Lung (tissue), 12 donors: ENCODE measurements around the gene CCNY. TPM values are rescaled to one million over a fixed set of nuclear protein-coding genes. Genes with fewer than 3 reads are reported as not detected.

Experiments used
- ATAC-seq: fragments of 200-7000 bp; cut with Tn5 transposase; one replicate; pipeline ENCODE4 v1.9.1; 2020; ENCODE audit warnings: moderate number of reproducible peaks; ENCODE audit not compliant: insufficient read depth, low FRiP score
- DNase-seq, 3 donors: peaks; one replicate each; pipeline ENCODE4 v3.0.0-alpha.2; 2013 to 2017
- H3K27ac ChIP-seq, 2 donors: one replicate each; pipeline ENCODE4 v1.5.1; 2013; ENCODE audit warnings: mild to moderate bottlenecking in 2 of 2, moderate library complexity in 2 of 2, control low read depth in 1 of 2, inconsistent platforms in 1 of 2, low read depth in 1 of 2, low read length in 1 of 2
- H3K27me3 ChIP-seq, 3 donors: one replicate each; pipeline ENCODE4 v1.5.1; 2013; ENCODE audit warnings: low read length in 2 of 3; ENCODE audit not compliant: control insufficient read depth in 3 of 3, insufficient read depth in 3 of 3
- H3K36me3 ChIP-seq, 4 donors: one replicate each; pipeline ENCODE4 v1.5.1; 2013; ENCODE audit warnings: low read length in 4 of 4, mild to moderate bottlenecking in 1 of 4, moderate library complexity in 1 of 4; ENCODE audit not compliant: control insufficient read depth in 4 of 4, insufficient read depth in 4 of 4
- H3K4me1 ChIP-seq, 5 donors: one replicate each; pipeline ENCODE4 v1.5.1; 2013; ENCODE audit warnings: low read length in 5 of 5, mild to moderate bottlenecking in 2 of 5, moderate library complexity in 1 of 5; ENCODE audit not compliant: control insufficient read depth in 5 of 5, insufficient read depth in 5 of 5
- H3K4me3 ChIP-seq: one replicate; pipeline ENCODE4 v1.5.1; 2013; ENCODE audit warnings: mild to moderate bottlenecking, control low read depth, moderate library complexity
- H3K9ac ChIP-seq, 2 donors: one replicate each; pipeline ENCODE4 v1.5.1; 2013; ENCODE audit warnings: low read length in 2 of 2, control low read depth in 1 of 2; ENCODE audit not compliant: insufficient read depth in 1 of 2
- H3K9me3 ChIP-seq, 4 donors: one replicate each; pipeline ENCODE4 v1.5.1; 2013; ENCODE audit warnings: low read length in 3 of 4, mild to moderate bottlenecking in 1 of 4, moderate library complexity in 1 of 4; ENCODE audit not compliant: control insufficient read depth in 4 of 4, insufficient read depth in 3 of 4
- whole genome bisulfite sequencing, 2 donors: extraction: QIAGEN DNeasy Blood & Tissue Kit; methylation state at CpG; one replicate each; pipeline ENCODE4 v1.1.7; 2013; 5-methylcytosine and 5-hydroxymethylcytosine counted together
- polyA plus RNA-seq, 2 donors: library from polyadenylated mRNA; stranded (reverse); fragments of 200-250 nt; gene quantifications; one replicate each; pipeline ENCODE4 v1.2.1, GENCODE V29; 2013
- total RNA-seq, 2 donors: library from RNA; depleted of rRNA in 1 of 2; stranded (reverse); fragments of >200 nt in 1 of 2; gene quantifications; one replicate each; pipeline ENCODE4 v1.2.1, GENCODE V29; 2014 to 2021
- TF ChIP-seq, protein P1 (sequence below): IDR thresholded peaks from 2 replicates; pipeline ENCODE4 v1.5.1; 2012; ENCODE audit warnings: mild to moderate bottlenecking; ENCODE audit errors: control extremely low read depth, extremely low read depth
- donor health status: control.
- donor health status: control.
- donor health status: Bipolar disorder and iron deficiency.
- donor health status: healthy.
- donor health status: DM: yes; HTN: yes; CAD: no.

CCNY gene
- total and polyA plus RNA-seq, 4 donors, result 26.6 to 63.0 (median 38.8) TPM

DNA sequence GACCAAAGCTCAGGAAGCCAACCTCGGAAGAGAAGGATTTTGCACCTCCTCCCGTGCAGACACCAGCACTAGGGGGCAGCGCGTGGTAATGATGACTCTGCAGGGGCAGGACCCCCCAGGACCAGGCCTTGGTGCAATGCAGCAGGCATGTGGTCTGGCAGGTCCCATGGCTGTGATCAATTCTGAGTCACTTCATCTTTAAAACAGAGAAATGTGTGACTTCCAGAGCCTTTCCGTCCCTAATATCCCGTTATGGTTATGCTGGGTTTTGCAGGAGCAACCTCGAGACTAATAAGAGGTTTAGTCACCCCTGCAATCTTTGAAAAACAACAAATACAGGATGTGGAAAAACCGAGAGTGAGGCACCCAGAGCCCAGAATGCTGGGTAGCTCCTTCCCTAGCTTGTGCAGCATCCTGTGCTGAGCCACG, 238.6 kb downstream of the CCNY start:
- H3K9me3 ChIP-seq, result no peaks in the 10 kb centered on the region
- DNase-seq (no peak), ATAC-seq (no peak)
- 84 to 85% methylated on average over 9 of the region's 9 CpGs for WGBS, 2 donors
- H3K36me3 ChIP-seq, result peaks cover 0 to 9% (median 4%) of the 10 kb centered on the region in 4 donors
- no peak overlapping the region for H3K4me3 ChIP-seq
- H3K27ac ChIP-seq, result no peak overlapping the region
- H3K9ac ChIP-seq, result no peak overlapping the region
- H3K27me3 ChIP-seq, result peaks cover 0 to 5% (median 3%) of the 10 kb centered on the region in 3 donors
- TF ChIP-seq, protein P1, sequence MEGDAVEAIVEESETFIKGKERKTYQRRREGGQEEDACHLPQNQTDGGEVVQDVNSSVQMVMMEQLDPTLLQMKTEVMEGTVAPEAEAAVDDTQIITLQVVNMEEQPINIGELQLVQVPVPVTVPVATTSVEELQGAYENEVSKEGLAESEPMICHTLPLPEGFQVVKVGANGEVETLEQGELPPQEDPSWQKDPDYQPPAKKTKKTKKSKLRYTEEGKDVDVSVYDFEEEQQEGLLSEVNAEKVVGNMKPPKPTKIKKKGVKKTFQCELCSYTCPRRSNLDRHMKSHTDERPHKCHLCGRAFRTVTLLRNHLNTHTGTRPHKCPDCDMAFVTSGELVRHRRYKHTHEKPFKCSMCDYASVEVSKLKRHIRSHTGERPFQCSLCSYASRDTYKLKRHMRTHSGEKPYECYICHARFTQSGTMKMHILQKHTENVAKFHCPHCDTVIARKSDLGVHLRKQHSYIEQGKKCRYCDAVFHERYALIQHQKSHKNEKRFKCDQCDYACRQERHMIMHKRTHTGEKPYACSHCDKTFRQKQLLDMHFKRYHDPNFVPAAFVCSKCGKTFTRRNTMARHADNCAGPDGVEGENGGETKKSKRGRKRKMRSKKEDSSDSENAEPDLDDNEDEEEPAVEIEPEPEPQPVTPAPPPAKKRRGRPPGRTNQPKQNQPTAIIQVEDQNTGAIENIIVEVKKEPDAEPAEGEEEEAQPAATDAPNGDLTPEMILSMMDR, result no peak
- no peaks in the 10 kb centered on the region for H3K4me1 ChIP-seq

DNA sequence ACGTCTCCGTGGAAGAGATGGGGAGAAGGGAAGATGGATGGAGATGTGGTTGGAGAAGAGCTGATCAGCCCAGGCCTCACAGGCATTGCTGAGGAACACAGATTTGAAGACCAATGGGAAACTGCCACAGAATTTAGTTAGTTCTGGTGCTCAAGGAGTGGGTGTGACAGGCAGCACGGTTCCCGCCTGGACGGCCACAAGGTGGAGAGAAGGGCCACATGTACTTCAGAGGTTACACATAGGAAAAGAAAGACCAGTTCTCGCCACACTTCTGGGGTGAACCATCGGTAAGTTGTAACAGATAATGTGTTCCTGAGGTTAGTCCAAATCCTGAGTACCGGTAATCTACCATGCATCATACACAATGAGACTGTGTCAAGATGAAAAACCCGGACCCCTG, 239.3 kb downstream of the CCNY start:
- ATAC-seq (no peak), DNase-seq (no peak)
- peaks cover 0 to 9% (median 2%) of the 10 kb centered on the region in 4 donors for H3K36me3 ChIP-seq
- no peak overlapping the region for H3K27ac ChIP-seq
- no peak overlapping the region for H3K9ac ChIP-seq
- TF ChIP-seq, protein P1, result no peak
- 96% methylated on average over 9 of the region's 9 CpGs for WGBS, 2 donors
- peaks cover 0 to 9% (median 5%) of the 10 kb centered on the region in 3 donors for H3K27me3 ChIP-seq
- no peaks in the 10 kb centered on the region for H3K4me1 ChIP-seq
- no peaks in the 10 kb centered on the region for H3K9me3 ChIP-seq
- H3K4me3 ChIP-seq, result no peak overlapping the region

DNA sequence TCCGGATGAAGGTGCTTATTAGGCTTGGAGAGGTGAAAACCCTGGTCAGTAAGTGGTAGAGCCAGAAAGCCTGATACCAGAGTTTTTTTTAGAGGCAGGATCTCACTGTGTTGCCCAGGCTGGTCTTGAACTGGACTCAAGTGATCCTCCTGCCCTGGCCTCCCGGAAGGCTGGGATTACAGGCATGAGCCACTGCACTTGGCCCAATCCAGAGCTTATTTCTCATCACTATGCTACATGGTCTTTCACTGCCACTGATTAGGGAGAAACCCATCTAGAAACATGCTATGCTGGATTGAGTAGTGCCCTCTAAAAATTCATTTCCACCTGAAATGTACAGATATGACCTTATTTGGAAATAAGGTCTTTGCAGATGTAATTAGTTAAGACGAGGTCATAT, 240.4 kb downstream of the CCNY start:
- peaks cover 0 to 11% (median 5%) of the 10 kb centered on the region in 3 donors for H3K27me3 ChIP-seq
- no peak overlapping the region for H3K27ac ChIP-seq
- TF ChIP-seq, protein P1, result no peak
- DNase-seq (no peak), ATAC-seq (no peak)
- peaks cover 0 to 2% (median 0%) of the 10 kb centered on the region in 4 donors for H3K9me3 ChIP-seq
- no peak overlapping the region for H3K4me3 ChIP-seq
- no peak overlapping the region for H3K9ac ChIP-seq
- H3K36me3 ChIP-seq, result peaks cover 0 to 9% (median 2%) of the 10 kb centered on the region in 4 donors
- no peaks in the 10 kb centered on the region for H3K4me1 ChIP-seq
- WGBS, 2 donors, result 95 to 99% methylated on average over 3 of the region's 3 CpGs
